Measurements from ENCODE around the gene EPGN. TPM values are rescaled to one million over a fixed set of nuclear protein-coding genes. Genes with fewer than 3 reads are reported as not detected.

The EPGN gene
- total and polyA plus RNA-seq, 2 of the 13 experiments (the other 11 are each of a cell fraction or from before 2014, with no cell fraction given), result not detected

DNA sequence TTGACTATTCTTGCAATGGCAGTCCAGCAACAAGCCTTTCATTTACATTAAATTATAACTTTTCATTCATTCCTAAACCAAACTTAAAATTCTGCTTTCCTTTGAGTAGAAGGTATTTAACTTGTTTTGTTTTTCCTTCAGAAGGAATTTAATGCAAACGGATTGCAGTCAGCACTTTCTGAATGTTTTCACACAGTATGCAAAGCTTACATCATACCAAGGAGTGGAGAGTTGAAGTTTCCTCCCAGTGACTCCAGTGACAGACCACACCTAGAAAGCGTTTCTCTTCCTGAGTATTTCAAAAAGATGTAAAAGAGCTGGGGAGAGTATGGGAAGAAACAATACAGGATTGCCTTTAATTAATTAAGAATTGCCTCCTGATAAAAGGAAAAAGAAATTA is 8.1 kb downstream of the EPGN start:
- TF ChIP-seq NFYB (CRISPR knock-in tag; IDR thresholded peaks at IDR 0.05), result no peak
- peak in 1 of 2 experiments; percentile 30; a peak in 1 of 4 replicates for TF ChIP-seq MAFK (conservative IDR thresholded peaks at IDR 0.05 in 1 of 2, IDR thresholded peaks at IDR 0.05 in 1 of 2; ENCODE audit: low read length in 2 of 2)
- intact Hi-C loops (cut with micrococcal nuclease; ENCODE audit: unreplicated experiment), result no loop called here
- 5% methylated on average over 2 of the region's 2 CpGs for WGBS (ENCODE audit: low lambda C conversion rate)

DNA sequence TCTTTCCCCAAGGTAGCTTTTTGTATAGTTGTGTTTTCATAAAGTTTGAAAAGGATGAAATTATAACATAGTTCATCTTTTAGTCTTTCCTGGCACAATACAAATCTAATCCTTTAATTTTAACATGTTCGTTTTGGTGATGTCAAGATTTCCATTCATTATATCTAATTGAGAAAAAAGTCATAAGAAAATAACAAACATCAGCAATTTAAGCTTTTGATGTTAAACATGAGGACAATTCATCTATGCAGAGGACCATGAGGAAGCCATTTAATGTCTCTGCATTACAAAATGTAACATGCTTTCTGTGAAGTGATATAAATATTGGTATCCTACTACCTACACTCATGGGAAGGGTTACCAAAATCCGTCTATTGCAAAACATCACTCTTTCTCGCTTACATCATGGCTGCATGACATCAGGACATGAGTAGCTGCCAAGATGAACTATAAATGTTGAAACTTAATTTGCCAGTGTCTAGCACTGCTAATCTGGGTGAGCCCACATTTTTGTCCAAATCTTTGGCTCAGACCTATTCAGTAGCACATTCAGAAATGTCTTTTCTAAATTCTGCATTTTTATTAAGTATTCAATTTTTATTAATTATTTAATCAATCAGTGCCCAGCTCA is 9.5 kb downstream of the EPGN start:
- no peak overlapping the region for H3K27ac ChIP-seq (ENCODE audit: extremely low read length, insufficient read depth, low read length)
- no peak overlapping the region for H2AFZ ChIP-seq (ENCODE audit: low read length)
- no peaks in the 10 kb centered on the region for H3K36me3 ChIP-seq (replicated peaks in 1 of 2; ENCODE audit: control insufficient read depth in 1 of 2, insufficient read depth in 2 of 2, low read length in 2 of 2)
- in situ Hi-C loops (cut with HindIII; ENCODE audit: extremely low pct_ligation_motif_present, low pct_unique_long_range_greater_than_20kb), result no loop called here
- no peaks in the 10 kb centered on the region for H4K20me1 ChIP-seq (ENCODE audit: insufficient read depth, low read length)
- ATAC-seq, result no peak
- ChIA-PET CTCF (ENCODE audit: low intra/inter-chr PET ratio, low total read pairs) (no interaction called here), POLR2A (no interaction called here)
- H3K9ac ChIP-seq (ENCODE audit: insufficient read depth, low read depth, low read length), result no peak overlapping the region
- BruUV-seq (replicated peaks), result no TSS peak
- no peaks in the 10 kb centered on the region for H3K79me2 ChIP-seq (ENCODE audit: insufficient read depth, low read length)
- no peak overlapping the region for H3K4me3 ChIP-seq (replicated peaks in 1 of 3; ENCODE audit: insufficient read depth in 1 of 3, low read depth in 2 of 3, low read length in 3 of 3)
- no peaks in the 10 kb centered on the region for H3K27me3 ChIP-seq (ENCODE audit: control insufficient read depth in 1 of 2, insufficient read depth in 2 of 2, low read length in 2 of 2)
- no peak for DNase-seq (ENCODE audit: low spot score)
- H3K9me3 ChIP-seq (ENCODE audit: low read length), result no peaks in the 10 kb centered on the region
- TF ChIP-seq MAFK (conservative IDR thresholded peaks at IDR 0.05 in 1 of 2, IDR thresholded peaks at IDR 0.05 in 1 of 2; ENCODE audit: low read length in 2 of 2), result peak in 1 of 2 experiments; percentile 21; a peak in 1 of 4 replicates
- TF ChIP-seq ZNF567 (CRISPR knock-in tag; IDR thresholded peaks at IDR 0.05; ENCODE audit: borderline replicate concordance), result no peak
- 0 out of 2 replicates have a peak, but pooled peaks have one; percentile 17 for TF ChIP-seq MAFF (IDR thresholded peaks at IDR 0.05; ENCODE audit: low read depth, low read length)
- FAIRE-seq, result no peak
- no peaks in the 10 kb centered on the region for H3K4me1 ChIP-seq (ENCODE audit: insufficient read depth, low read length)
- WGBS (ENCODE audit: low lambda C conversion rate), result 0% methylated on average over 3 of the region's 3 CpGs
- no peak overlapping the region for H3K4me2 ChIP-seq (ENCODE audit: low read depth, low read length)
- intact Hi-C loops (cut with micrococcal nuclease; ENCODE audit: unreplicated experiment), result no loop called here

More for the DNA sequence above, 8.1 kb downstream of the EPGN start:
- H3K4me1 ChIP-seq (ENCODE audit: insufficient read depth, low read length), result no peaks in the 10 kb centered on the region
- no peak overlapping the region for H3K9ac ChIP-seq (ENCODE audit: insufficient read depth, low read depth, low read length)
- BruUV-seq (replicated peaks), result no TSS peak
- no peak for FAIRE-seq
- no peaks in the 10 kb centered on the region for H3K9me3 ChIP-seq (ENCODE audit: low read length)
- H4K20me1 ChIP-seq (ENCODE audit: insufficient read depth, low read length), result no peaks in the 10 kb centered on the region
- in situ Hi-C loops (cut with HindIII; ENCODE audit: extremely low pct_ligation_motif_present, low pct_unique_long_range_greater_than_20kb), result no loop called here
- H2AFZ ChIP-seq (ENCODE audit: low read length), result no peak overlapping the region
- no peak overlapping the region for H3K4me2 ChIP-seq (ENCODE audit: low read depth, low read length)
- CTCF ChIA-PET (ENCODE audit: low intra/inter-chr PET ratio, low total read pairs), result no interaction called here
- no peak for ATAC-seq
- H3K4me3 ChIP-seq (replicated peaks in 1 of 3; ENCODE audit: insufficient read depth in 1 of 3, low read depth in 2 of 3, low read length in 3 of 3), result no peak overlapping the region
- no peak for DNase-seq (ENCODE audit: low spot score)
- H3K27me3 ChIP-seq (ENCODE audit: control insufficient read depth in 1 of 2, insufficient read depth in 2 of 2, low read length in 2 of 2), result no peaks in the 10 kb centered on the region
- POLR2A ChIA-PET, result no interaction called here
- H3K79me2 ChIP-seq (ENCODE audit: insufficient read depth, low read length), result no peaks in the 10 kb centered on the region
- no peak overlapping the region for H3K27ac ChIP-seq (ENCODE audit: extremely low read length, insufficient read depth, low read length)
- H3K36me3 ChIP-seq (replicated peaks in 1 of 2; ENCODE audit: control insufficient read depth in 1 of 2, insufficient read depth in 2 of 2, low read length in 2 of 2), result no peaks in the 10 kb centered on the region
